Endometrial microvascular endothelial cells (primary cell): ENCODE data around the gene HTR3A. TPM values are rescaled to one million over a fixed set of nuclear protein-coding genes. Genes with fewer than 3 reads are reported as not detected.

ENCODE experiments used
- in situ Hi-C: cut with HindIII; loops from 2 replicates; pipeline ENCODE4 v1.10.0; 2017; ENCODE audit warnings: low sequenced_read_pairs, low pct_unique_long_range_greater_than_20kb; ENCODE audit errors: inconsistent ontology term
- total RNA-seq: library from RNA; depleted of rRNA; stranded (reverse); fragments of >200 nt; gene quantifications from one replicate; pipeline ENCODE4 v1.2.3, GENCODE V29; 2015; ENCODE audit errors: inconsistent ontology term

Gene HTR3A
- total RNA-seq, 1 donor from 2014 or later = not detected

- in situ Hi-C loops = no loop called here
Observed at GRCh38 chr11:114008331-114008730, 33.4 kb downstream of the HTR3A start.

- in situ Hi-C loops = no loop called here
Observed at GRCh38 chr11:114010931-114011330, 36.0 kb downstream of the HTR3A start.

- in situ Hi-C loops = no loop called here
Observed at GRCh38 chr11:114011443-114011842, 36.5 kb downstream of the HTR3A start.

DNA sequence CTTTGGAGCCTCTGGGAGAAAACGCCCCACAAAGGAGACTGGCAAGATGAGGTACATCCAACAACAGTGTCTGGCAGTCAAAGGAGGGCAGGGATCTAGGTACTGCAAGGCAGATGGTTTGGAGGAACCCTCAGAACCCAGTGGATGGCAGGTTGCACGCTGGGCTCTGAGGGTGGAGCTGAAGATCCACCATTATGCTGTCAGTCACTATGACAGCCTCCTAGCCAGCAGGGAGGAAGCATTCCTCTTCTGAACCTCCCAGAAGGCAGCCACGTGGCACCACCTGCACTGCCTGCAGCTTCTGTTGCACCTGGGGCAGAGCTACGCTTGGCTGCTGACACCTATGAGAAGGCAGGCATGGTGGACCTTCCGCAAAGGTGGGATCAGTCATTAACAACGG is 40.2 kb downstream of the HTR3A start:
- in situ Hi-C loops = no loop called here

DNA sequence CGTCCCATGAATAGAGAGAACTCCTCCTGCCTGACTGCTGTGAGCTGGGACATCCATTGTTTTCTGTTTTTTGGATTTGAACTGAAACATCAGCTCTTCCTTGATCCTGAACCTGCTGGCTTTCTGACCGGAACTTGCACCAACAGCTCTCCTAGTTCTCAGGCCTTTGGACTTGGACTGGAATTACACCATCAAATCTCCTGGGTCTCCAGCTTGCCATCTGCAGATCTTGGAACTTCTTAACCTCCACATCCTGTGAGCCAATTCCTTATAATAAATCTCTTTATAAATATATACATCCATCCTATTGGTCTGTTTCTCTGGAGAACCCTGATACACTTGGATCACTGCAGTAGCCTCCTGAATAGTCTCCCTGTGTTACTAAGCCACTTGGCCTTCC is 42.1 kb downstream of the HTR3A start:
- in situ Hi-C loops = no loop called here

DNA sequence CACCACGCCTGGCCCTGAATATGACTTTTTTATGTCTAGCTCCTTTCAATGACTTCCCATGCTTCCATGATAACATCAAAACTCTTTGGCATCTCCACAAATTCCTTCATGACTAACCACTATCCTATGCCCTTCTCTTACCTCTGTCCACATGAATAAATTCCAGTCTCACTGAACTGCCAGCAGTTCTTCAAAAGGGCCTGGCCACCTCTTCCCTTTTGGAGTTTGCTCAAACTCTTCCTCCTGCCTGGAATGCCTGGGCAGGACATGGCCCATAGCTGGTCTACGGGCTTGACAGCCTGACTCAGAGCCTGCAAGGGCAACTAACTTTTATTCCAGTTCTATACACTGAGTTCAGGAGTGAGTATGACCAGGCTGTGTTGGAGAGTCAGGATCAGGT is 42.8 kb downstream of the HTR3A start:
- in situ Hi-C loops = no loop called here

DNA sequence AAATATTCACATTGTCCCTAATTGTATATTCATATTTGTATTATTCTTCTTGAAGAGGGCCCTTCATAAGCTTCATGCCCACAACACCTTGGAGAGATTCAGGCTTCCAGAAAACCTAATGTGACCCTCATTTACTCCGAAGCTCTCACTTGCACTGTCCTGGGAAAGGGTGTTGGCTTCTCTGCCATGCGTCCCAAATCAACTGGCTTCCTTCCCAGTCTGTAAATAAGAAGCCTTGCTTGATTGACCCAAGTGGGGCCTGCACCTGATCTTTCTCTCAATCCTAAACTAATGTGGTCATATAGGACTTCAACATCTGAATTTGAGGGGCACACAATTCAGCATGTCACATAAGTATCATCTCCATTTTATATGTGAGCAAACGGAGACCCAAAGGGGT is 44.1 kb downstream of the HTR3A start:
- in situ Hi-C loops = no loop called here

- in situ Hi-C loops = no loop called here
Observed at GRCh38 chr11:114019574-114019973, 44.7 kb downstream of the HTR3A start.

GRCh38 chr11:114025329-114025907 is 50.5 kb downstream of the HTR3A start:
- in situ Hi-C loops = loop anchor here (25.0 kb wide), 1 partner anchor 237 kb away; no protein-coding TSS in a partner anchor

- in situ Hi-C loops = loop anchor here (25.0 kb wide), 1 partner anchor 236 kb away; no protein-coding TSS in a partner anchor
Observed at GRCh38 chr11:114026355-114026754, 51.4 kb downstream of the HTR3A start.

GRCh38 chr11:114027391-114027790 is 52.5 kb downstream of the HTR3A start:
- in situ Hi-C loops = loop anchor here (25.0 kb wide), 1 partner anchor 235 kb away; no protein-coding TSS in a partner anchor

GRCh38 chr11:114027926-114028325 is 53.0 kb downstream of the HTR3A start:
- in situ Hi-C loops = loop anchor here (25.0 kb wide), 1 partner anchor 234 kb away; no protein-coding TSS in a partner anchor

GRCh38 chr11:114031246-114031966 is 56.5 kb downstream of the HTR3A start:
- in situ Hi-C loops = loop anchor here (25.0 kb wide), 1 partner anchor 231 kb away; no protein-coding TSS in a partner anchor

- in situ Hi-C loops = loop anchor here (25.0 kb wide), 1 partner anchor 230 kb away; no protein-coding TSS in a partner anchor
Observed at GRCh38 chr11:114031967-114032320, 57.0 kb downstream of the HTR3A start.

DNA sequence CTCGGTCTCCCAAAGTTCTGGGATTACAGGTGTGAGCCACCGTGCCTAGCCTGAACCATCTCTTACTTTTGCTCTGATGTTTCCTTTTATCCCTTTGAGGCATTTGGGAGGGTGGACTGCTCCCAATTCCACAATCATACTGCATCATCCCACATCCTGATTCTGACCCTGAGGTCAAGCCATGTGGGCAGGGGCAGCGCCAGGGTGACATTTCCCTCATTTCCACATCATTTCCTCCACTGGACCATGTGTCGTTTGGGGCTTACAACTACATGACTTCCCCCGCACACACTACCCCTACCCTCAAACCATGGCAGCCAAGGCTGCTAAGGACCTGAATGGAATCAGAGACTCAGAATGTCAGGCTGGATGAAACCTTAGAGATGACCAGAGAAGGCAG is 58.2 kb downstream of the HTR3A start:
- in situ Hi-C loops = loop anchor here (25.0 kb wide), 1 partner anchor 229 kb away; no protein-coding TSS in a partner anchor

- in situ Hi-C loops = loop anchor here (25.0 kb wide), 1 partner anchor 229 kb away; no protein-coding TSS in a partner anchor
Observed at GRCh38 chr11:114033572-114033971, 58.7 kb downstream of the HTR3A start.

GRCh38 chr11:114034956-114035355 is 60.0 kb downstream of the HTR3A start:
- in situ Hi-C loops = loop anchor here (25.0 kb wide), 1 partner anchor 227 kb away; no protein-coding TSS in a partner anchor

DNA sequence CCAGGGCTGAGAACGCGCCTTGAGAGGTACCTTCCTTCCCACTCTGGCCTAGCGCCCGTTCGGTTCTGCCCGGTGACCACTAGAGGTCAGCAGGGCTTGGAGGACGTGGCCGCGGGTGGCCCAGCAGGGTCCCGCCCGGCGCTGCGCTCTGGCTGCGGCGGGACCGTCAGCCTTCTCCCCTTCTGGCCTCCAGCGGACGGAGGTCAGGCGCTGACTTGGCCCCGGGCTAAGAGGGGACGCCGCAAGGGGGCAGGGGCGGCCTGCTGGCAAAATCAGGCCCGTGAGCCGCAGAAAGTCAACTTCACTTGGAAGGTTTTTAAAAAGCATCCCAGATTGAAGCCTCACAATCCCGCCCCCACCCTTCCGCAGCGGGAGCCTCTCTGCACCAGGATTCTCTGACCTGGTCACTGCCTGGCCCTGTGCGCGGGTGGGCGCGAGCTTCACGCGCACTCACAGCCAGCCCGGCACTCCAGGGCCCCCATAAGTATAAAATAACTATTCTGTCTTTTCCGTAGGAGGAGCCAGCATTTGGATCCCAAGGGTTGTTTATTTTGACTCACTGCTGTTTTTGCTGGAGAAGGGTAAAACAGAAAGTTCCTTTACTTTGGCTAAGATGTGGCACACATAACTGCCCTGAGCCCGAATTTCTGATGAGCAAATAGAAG is 61.4 kb downstream of the HTR3A start:
- in situ Hi-C loops = loop anchor here (25.0 kb wide), 1 partner anchor 226 kb away; no protein-coding TSS in a partner anchor

GRCh38 chr11:114036958-114037357 is 62.0 kb downstream of the HTR3A start:
- in situ Hi-C loops = loop anchor here (25.0 kb wide), 1 partner anchor 225 kb away; no protein-coding TSS in a partner anchor
